Measurements from ENCODE around the gene PML. TPM values are rescaled to one million over a fixed set of nuclear protein-coding genes. Genes with fewer than 3 reads are reported as not detected.

Gene PML
- total RNA-seq, 4 donors from 2014 or later = 55.9 to 141 (median 76.5) TPM

GRCh38 chr15:74025436-74025835 is 30.9 kb downstream of the PML start:
- peaks cover 0 to 22% of the 10 kb centered on the region in 2 donors for H3K4me1 ChIP-seq
- H3K36me3 ChIP-seq = peaks cover 34 to 43% of the 10 kb centered on the region in 2 donors
- DNase-seq = no peak
- TF ChIP-seq CTCF (IDR thresholded peaks at IDR 0.05) = no peak
- TF ChIP-seq POLR2A (IDR thresholded peaks at IDR 0.05) = no peak
- H3K4me3 ChIP-seq (replicated peaks in 1 of 3) = no peak overlapping the region
- no peaks in the 10 kb centered on the region for H3K27me3 ChIP-seq
- H3K9me3 ChIP-seq = no peaks in the 10 kb centered on the region
- intact Hi-C loops (cut with DNase I) = no loop called here
- H3K27ac ChIP-seq = peak overlapping the region in 1 of 3 donors; percentile 30
- 71 to 74% methylated on average over 5 of the region's 5 CpGs for WGBS, 2 donors

GRCh38 chr15:74027688-74028087 is 33.2 kb downstream of the PML start:
- TF ChIP-seq CTCF (IDR thresholded peaks at IDR 0.05) (no peak), POLR2A (IDR thresholded peaks at IDR 0.05) (no peak)
- H3K4me3 ChIP-seq (replicated peaks in 1 of 3) = no peak overlapping the region
- H3K27ac ChIP-seq = no peak overlapping the region
- 69 to 82% methylated on average over 3 of the region's 3 CpGs for WGBS, 2 donors
- no peaks in the 10 kb centered on the region for H3K9me3 ChIP-seq
- DNase-seq = no peak
- peaks cover 35 to 43% of the 10 kb centered on the region in 2 donors for H3K36me3 ChIP-seq
- no peaks in the 10 kb centered on the region for H3K27me3 ChIP-seq
- H3K4me1 ChIP-seq = peaks cover 0 to 26% of the 10 kb centered on the region in 2 donors
- intact Hi-C loops (cut with DNase I) = no loop called here

- no peak for DNase-seq
- WGBS, 2 donors = 69 to 70% methylated on average over 3 of the region's 3 CpGs
- peaks cover 0 to 22% of the 10 kb centered on the region in 2 donors for H3K4me1 ChIP-seq
- no peaks in the 10 kb centered on the region for H3K27me3 ChIP-seq
- intact Hi-C loops (cut with DNase I) = no loop called here
- H3K4me3 ChIP-seq (replicated peaks in 1 of 3) = no peak overlapping the region
- TF ChIP-seq POLR2A (IDR thresholded peaks at IDR 0.05) = no peak
- no peak for TF ChIP-seq CTCF (IDR thresholded peaks at IDR 0.05)
- H3K9me3 ChIP-seq = no peaks in the 10 kb centered on the region
- no peak overlapping the region for H3K27ac ChIP-seq
- H3K36me3 ChIP-seq = peaks cover 35 to 43% of the 10 kb centered on the region in 2 donors
Measured at GRCh38 chr15:74028646-74029045, 34.1 kb downstream of the PML start.

- Histone ChIP-seq H3K27ac (no peak overlapping the region), H3K4me1 (peaks cover 0 to 4% of the 10 kb centered on the region in 2 donors), H3K9me3 (no peaks in the 10 kb centered on the region), H3K4me3 (replicated peaks in 1 of 3) (no peak overlapping the region), H3K27me3 (no peaks in the 10 kb centered on the region), H3K36me3 (peaks cover 45 to 46% of the 10 kb centered on the region in 2 donors)
- intact Hi-C loops (cut with DNase I) = no loop called here
- DNase-seq = no peak
- no peak for TF ChIP-seq CTCF (IDR thresholded peaks at IDR 0.05)
- no peak for TF ChIP-seq POLR2A (IDR thresholded peaks at IDR 0.05)
- WGBS, 2 donors = 92 to 98% methylated on average over 6 of the region's 6 CpGs
Measured at GRCh38 chr15:74032046-74032445, 37.5 kb downstream of the PML start.

GRCh38 chr15:74032606-74033561 is 38.4 kb downstream of the PML start:
- peaks cover 0 to 8% of the 10 kb centered on the region in 2 donors for H3K4me1 ChIP-seq
- H3K36me3 ChIP-seq = peaks cover 38 to 41% of the 10 kb centered on the region in 2 donors
- no peaks in the 10 kb centered on the region for H3K9me3 ChIP-seq
- DNase-seq = no peak
- H3K27me3 ChIP-seq = no peaks in the 10 kb centered on the region
- TF ChIP-seq POLR2A (IDR thresholded peaks at IDR 0.05) (no peak), CTCF (IDR thresholded peaks at IDR 0.05) (no peak)
- 80% methylated on average over 9 to 16 of the region's 16 CpGs for WGBS, 2 donors
- no peak overlapping the region for H3K27ac ChIP-seq
- intact Hi-C loops (cut with DNase I) = no loop called here
- H3K4me3 ChIP-seq (replicated peaks in 1 of 3) = no peak overlapping the region
